DOHH2 (cell line): ENCODE data around the gene ENDOV.

Source experiments
- H3F3A ChIP-seq: fragments of 200-600 bp; sonication (generic), shearing (Covaris generic); 2 replicates; pipeline ENCODE4 v1.6.0; 2016; ENCODE audit warnings: antibody characterized with exemption, mild to moderate bottlenecking; ENCODE audit not compliant: control insufficient read depth, insufficient read depth
- H3K27ac ChIP-seq: fragments of 200-600 bp; sonication (generic); 2 replicates; pipeline ENCODE4 v1.5.1; 2014; ENCODE audit warnings: low read depth, mild to moderate bottlenecking, low read length, moderate library complexity
- H3K27me3 ChIP-seq: fragments of 200-600 bp; sonication (generic); 2 replicates; pipeline ENCODE4 v1.6.1; 2014; ENCODE audit warnings: mild to moderate bottlenecking, low read length, mixed read lengths; ENCODE audit not compliant: control insufficient read depth
- H3K36me3 ChIP-seq: fragments of 200-600 bp; sonication (generic); 2 replicates; pipeline ENCODE4 v1.6.1; 2014; ENCODE audit warnings: mild to moderate bottlenecking, low read length, moderate library complexity, mixed read lengths; ENCODE audit not compliant: control insufficient read depth
- H3K4me1 ChIP-seq: fragments of 200-600 bp; sonication (generic); 2 replicates; pipeline ENCODE4 v1.6.1; 2014; ENCODE audit warnings: mild to moderate bottlenecking, low read length, mixed read lengths; ENCODE audit not compliant: control insufficient read depth
- H3K4me2 ChIP-seq: fragments of 200-600 bp; sonication (generic); 2 replicates; pipeline ENCODE4 v1.6.0; 2014; ENCODE audit warnings: mild to moderate bottlenecking, low read length, moderate library complexity
- H3K4me3 ChIP-seq: fragments of 200-600 bp; sonication (generic); 2 replicates; pipeline ENCODE4 v1.5.1; 2014; ENCODE audit warnings: mild to moderate bottlenecking, low read length, mixed read lengths
- H3K79me2 ChIP-seq: fragments of 200-600 bp; sonication (generic); 2 replicates; pipeline ENCODE4 v1.6.1; 2014; ENCODE audit warnings: mild to moderate bottlenecking, low read length, mixed read lengths; ENCODE audit not compliant: control insufficient read depth
- H3K9me2 ChIP-seq: fragments of 200-600 bp; sonication (generic); replicated peaks from 2 replicates; pipeline ENCODE4 v1.6.1; 2014; ENCODE audit warnings: mild to moderate bottlenecking, low read length, mixed read lengths; ENCODE audit not compliant: control insufficient read depth
- H3K9me3 ChIP-seq: fragments of 200-600 bp; sonication (generic); 2 replicates; pipeline ENCODE4 v1.6.1; 2014; ENCODE audit warnings: antibody characterized with exemption, low read length, mixed read lengths; ENCODE audit not compliant: control insufficient read depth, insufficient read depth
- H4K20me1 ChIP-seq: fragments of 200-600 bp; sonication (generic); 2 replicates; pipeline ENCODE4 v1.6.0; 2014; ENCODE audit warnings: low read depth, mild to moderate bottlenecking, antibody characterized with exemption, low read length, moderate library complexity; ENCODE audit not compliant: control insufficient read depth, insufficient read depth
- EZH2phosphoT487 ChIP-seq: fragments of 200-600 bp; sonication (generic); IDR thresholded peaks from 2 replicates; pipeline ENCODE4 v1.6.1; 2017; ENCODE audit warnings: borderline replicate concordance, mild to moderate bottlenecking, antibody characterized with exemption, low read length, moderate library complexity, mixed read lengths
- TF ChIP-seq, protein P1 (sequence below): fragments of 200-600 bp; sonication (generic); IDR thresholded peaks from one replicate; pipeline ENCODE4 v1.5.1; 2014; ENCODE audit warnings: antibody characterized with exemption, mild to moderate bottlenecking, low read depth, low read length; ENCODE audit not compliant: poor library complexity, severe bottlenecking

The ENDOV gene

GRCh38 chr17:80381416-80381923, 33.5 kb upstream of the ENDOV start:
- TF ChIP-seq, protein P1, sequence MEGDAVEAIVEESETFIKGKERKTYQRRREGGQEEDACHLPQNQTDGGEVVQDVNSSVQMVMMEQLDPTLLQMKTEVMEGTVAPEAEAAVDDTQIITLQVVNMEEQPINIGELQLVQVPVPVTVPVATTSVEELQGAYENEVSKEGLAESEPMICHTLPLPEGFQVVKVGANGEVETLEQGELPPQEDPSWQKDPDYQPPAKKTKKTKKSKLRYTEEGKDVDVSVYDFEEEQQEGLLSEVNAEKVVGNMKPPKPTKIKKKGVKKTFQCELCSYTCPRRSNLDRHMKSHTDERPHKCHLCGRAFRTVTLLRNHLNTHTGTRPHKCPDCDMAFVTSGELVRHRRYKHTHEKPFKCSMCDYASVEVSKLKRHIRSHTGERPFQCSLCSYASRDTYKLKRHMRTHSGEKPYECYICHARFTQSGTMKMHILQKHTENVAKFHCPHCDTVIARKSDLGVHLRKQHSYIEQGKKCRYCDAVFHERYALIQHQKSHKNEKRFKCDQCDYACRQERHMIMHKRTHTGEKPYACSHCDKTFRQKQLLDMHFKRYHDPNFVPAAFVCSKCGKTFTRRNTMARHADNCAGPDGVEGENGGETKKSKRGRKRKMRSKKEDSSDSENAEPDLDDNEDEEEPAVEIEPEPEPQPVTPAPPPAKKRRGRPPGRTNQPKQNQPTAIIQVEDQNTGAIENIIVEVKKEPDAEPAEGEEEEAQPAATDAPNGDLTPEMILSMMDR: no peak
- TF ChIP-seq EZH2phosphoT487: no peak
- no peak overlapping the region for H3K4me2 ChIP-seq

DNA sequence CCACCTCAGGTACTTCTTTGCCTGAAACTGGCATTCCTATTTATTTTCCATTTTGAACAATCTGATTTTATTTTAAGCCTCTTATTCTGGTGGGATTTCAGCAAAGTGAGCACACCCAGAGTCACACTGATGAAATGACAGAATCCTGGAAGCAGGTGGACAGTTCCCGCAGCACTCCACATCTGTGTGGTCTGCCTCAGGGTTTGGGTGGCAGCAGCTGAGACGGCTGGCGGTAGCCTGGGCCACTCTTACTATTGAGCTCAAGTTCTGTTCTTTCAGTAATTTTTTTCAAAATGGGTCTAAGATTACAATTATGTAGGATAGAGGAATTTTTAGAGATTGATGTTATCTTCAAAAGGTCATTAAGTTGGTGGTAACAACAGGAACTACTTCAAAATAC, 32.5 kb upstream of the ENDOV start:
- Histone ChIP-seq H3K9me3 (no peaks in the 10 kb centered on the region), H3K27me3 (no peaks in the 10 kb centered on the region)

More at GRCh38 chr17:80381416-80381923, 33.5 kb upstream of the ENDOV start:
- no peaks in the 10 kb centered on the region for H3K9me3 ChIP-seq
- no peaks in the 10 kb centered on the region for H3F3A ChIP-seq
- H3K27me3 ChIP-seq: no peaks in the 10 kb centered on the region
- H3K27ac ChIP-seq: no peak overlapping the region
- no peaks in the 10 kb centered on the region for H3K9me2 ChIP-seq
- H4K20me1 ChIP-seq: no peaks in the 10 kb centered on the region
- H3K79me2 ChIP-seq: no peaks in the 10 kb centered on the region
- H3K36me3 ChIP-seq: no peaks in the 10 kb centered on the region
- no peak overlapping the region for H3K4me3 ChIP-seq
- no peaks in the 10 kb centered on the region for H3K4me1 ChIP-seq

GRCh38 chr17:80382956-80383355, 32.0 kb upstream of the ENDOV start:
- no peaks in the 10 kb centered on the region for H3K27me3 ChIP-seq
- no peaks in the 10 kb centered on the region for H3K9me3 ChIP-seq
- no peaks in the 10 kb centered on the region for H3K4me1 ChIP-seq
- no peaks in the 10 kb centered on the region for H3K9me2 ChIP-seq
- H3K4me3 ChIP-seq: no peak overlapping the region
- H4K20me1 ChIP-seq: no peaks in the 10 kb centered on the region
- no peaks in the 10 kb centered on the region for H3F3A ChIP-seq
- no peak overlapping the region for H3K4me2 ChIP-seq
- no peaks in the 10 kb centered on the region for H3K79me2 ChIP-seq
- H3K36me3 ChIP-seq: no peaks in the 10 kb centered on the region
- no peak overlapping the region for H3K27ac ChIP-seq
- TF ChIP-seq EZH2phosphoT487: no peak

More for the DNA sequence above, 32.5 kb upstream of the ENDOV start:
- no peak overlapping the region for H3K4me2 ChIP-seq
- TF ChIP-seq, protein P1: no peak
- no peaks in the 10 kb centered on the region for H4K20me1 ChIP-seq
- H3K4me1 ChIP-seq: no peaks in the 10 kb centered on the region
- no peak overlapping the region for H3K4me3 ChIP-seq
- H3F3A ChIP-seq: no peaks in the 10 kb centered on the region
- H3K36me3 ChIP-seq: no peaks in the 10 kb centered on the region
- no peak overlapping the region for H3K27ac ChIP-seq
- H3K9me2 ChIP-seq: no peaks in the 10 kb centered on the region
- H3K79me2 ChIP-seq: no peaks in the 10 kb centered on the region

DNA sequence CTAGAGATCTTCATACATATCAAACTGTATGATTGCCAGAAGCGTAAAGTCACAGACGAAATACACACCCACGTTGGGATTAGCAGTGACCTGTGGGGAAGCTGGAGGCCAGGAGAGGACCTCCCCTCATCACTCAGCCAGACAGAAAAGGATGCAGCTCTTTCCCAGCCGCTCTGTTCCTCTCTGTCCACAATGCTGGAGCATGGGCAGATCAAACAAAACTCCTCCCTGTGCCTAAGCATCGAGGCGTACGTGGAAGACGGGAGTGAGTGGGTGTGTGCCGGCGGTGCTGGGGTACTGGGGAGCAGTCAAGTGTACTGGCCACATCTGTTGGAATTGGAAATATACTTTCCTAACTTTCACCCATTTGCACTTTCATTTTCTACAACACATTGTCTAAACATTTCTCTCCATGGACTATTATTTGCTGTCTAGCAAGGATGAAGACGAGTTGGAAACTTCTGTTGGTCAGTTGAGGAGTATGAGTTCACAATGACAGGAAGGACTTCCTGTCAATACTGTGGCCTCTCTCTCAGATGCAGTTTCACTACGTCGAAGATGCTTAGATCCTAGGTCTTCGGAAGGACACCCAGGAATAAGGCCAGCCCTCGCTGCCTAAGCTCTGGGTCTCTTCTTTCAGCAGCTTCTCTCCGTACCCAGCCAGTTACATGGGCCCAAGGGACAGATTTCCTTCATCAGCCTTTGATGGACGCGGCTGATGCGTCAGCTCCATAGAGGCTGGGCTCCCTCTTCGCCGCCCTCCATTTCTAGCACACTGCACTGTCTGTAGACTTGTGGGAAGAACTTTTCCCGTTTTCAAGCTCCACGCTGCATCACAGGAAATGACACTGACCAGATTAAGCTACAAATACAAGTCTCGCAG, 30.6 kb upstream of the ENDOV start:
- no peaks in the 10 kb centered on the region for H3F3A ChIP-seq
- H3K4me1 ChIP-seq: no peaks in the 10 kb centered on the region
- no peaks in the 10 kb centered on the region for H3K36me3 ChIP-seq
- H3K27me3 ChIP-seq: no peaks in the 10 kb centered on the region
- H3K27ac ChIP-seq: no peak overlapping the region
- H3K4me2 ChIP-seq: no peak overlapping the region
- no peaks in the 10 kb centered on the region for H4K20me1 ChIP-seq
- H3K9me2 ChIP-seq: no peaks in the 10 kb centered on the region
- H3K4me3 ChIP-seq: no peak overlapping the region
- no peaks in the 10 kb centered on the region for H3K79me2 ChIP-seq
- no peak for TF ChIP-seq EZH2phosphoT487
- TF ChIP-seq, protein P1: no peak
- no peaks in the 10 kb centered on the region for H3K9me3 ChIP-seq
